ENCODE measurements around the gene MAP4K4.
A peak's percentile ranks its signal among the peaks of the same experiment; 100 is the strongest.
"Not testable (repeated sequence)": the region's sequence is repeated elsewhere in the genome, so short reads cannot be mapped to it uniquely, and the experiment has no call there.

MAP4K4 gene

DNA sequence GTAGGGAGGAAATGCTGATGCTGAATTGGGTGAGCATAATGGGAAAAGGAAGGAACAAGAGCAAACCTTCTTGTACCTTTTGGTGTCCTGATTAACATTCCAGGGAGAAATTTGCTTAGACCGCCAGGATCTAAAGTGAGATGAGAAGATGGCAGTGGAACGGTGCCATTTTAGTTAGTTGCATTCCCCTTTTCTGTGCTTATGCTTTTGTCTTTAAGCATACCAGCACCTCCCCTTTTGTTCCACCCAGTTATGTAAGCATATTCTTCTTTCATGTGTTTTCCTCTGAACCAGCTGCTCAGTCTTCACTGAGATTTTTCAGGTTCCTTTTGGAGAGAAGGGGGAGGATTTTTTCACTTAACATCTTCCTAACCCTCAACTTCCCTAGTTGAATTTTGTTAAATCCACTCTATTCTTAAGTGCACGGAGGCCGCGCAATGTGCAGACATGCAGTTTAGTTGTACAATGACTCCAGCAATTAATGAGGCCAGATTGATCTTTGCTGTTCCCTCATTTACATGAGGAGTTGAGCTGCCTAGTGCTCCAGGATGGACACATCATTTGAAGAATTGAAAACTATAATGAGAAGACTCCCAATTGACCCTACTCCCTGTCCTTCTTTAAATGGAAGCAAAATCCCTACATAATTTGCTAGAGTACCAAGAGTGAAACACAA lies 73.9 kb downstream of the MAP4K4 start:
- no peak for DNase-seq

DNA sequence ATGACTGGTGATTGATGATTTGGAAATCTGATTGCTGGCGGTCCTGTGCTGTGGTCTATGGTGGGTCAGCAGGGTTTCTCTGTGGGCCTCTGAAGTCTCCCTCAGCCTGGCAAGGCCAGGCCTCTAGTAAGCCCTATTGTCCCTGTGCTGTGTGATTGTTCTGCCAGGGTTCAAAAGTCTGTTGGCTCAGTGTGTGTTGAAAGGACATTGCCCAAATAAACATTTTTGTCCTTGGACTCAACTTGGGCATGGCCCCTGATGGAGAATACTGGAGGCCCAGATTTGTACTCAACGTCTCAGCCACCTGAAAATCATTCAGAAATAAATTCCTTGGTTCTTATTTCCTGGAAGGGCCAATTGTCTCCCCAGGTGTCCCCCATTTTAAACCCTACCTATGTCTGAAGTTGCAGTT lies 74.4 kb downstream of the MAP4K4 start:
- DNase-seq, result no peak

DNA sequence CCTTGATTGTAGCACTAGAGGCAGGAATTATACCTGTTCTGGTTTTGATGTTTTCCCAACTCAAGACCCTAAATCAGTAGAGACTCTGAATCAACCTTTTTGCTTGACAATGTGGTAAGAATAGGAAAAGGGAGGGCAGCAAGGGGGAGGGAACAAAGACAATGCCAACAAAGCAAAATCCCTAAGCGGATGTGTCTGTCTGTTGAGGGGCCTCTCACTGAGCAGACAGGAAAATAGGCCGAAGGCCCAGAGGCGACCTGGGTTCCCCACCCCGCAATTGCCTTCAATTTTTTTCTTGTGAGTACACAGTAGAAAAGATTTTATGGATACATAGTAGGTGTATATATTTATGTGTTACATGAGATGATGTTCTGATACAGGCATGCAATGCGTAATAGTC lies 75.6 kb downstream of the MAP4K4 start:
- no peak for DNase-seq

DNA sequence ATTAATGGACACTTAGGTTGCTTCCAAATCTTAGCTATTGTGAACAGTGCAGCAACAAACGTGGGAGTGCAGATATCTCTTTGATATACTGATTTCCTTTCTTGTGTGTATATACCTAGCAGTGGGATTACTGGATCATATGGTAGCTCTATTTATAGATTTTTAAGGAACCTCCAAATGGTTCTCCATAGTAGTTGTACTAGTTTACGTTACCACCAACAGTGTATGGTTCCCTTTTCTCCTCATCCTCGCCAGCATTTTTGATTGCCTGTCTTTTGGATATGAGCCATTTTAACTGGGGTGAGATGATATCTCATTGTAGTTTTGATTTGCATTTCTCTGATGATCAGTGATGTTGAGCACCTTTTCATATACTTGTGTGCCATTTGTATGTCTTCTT lies 76.5 kb downstream of the MAP4K4 start:
- DNase-seq, result not testable (repeated sequence)

DNA sequence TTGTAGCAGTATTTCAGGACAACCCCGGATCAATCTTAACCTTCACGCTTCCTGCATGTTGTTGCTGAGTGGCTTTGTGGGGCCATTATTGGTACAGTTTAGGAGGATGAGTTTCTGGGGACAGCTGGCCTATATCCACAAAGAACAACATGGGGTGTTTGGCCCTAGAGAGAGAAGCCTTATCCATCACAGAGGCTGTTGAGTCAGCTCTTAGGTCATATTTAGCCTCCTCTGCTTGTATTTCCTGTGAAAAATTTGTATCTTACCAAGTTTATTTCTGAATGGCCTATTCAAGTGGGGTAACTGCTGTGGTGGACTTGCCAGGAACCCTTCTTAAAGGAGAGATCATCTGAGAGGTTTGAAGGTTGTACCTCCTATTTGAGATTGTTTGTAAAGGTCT lies 77.6 kb downstream of the MAP4K4 start:
- DNase-seq, result no peak

DNA sequence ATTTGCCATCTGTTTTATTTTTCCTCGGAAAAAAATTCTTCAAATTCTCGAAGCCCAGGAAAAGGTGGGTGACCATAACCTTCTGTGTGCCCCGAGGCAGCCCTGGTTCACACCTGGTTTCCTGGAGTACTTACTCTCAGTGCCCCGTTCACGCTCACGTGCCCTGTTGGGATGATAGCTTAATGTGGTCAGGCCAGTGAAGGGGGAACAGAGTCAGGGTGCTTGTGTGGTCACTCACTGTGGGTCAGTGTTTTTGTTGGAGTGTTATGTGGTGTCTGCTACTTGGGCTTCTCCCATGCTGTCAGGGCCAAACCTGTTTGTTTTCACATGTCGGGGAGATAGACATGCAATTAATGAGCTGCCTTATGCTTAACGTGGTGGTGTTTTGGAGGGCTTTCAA lies 78.1 kb downstream of the MAP4K4 start:
- no peak for DNase-seq

DNA sequence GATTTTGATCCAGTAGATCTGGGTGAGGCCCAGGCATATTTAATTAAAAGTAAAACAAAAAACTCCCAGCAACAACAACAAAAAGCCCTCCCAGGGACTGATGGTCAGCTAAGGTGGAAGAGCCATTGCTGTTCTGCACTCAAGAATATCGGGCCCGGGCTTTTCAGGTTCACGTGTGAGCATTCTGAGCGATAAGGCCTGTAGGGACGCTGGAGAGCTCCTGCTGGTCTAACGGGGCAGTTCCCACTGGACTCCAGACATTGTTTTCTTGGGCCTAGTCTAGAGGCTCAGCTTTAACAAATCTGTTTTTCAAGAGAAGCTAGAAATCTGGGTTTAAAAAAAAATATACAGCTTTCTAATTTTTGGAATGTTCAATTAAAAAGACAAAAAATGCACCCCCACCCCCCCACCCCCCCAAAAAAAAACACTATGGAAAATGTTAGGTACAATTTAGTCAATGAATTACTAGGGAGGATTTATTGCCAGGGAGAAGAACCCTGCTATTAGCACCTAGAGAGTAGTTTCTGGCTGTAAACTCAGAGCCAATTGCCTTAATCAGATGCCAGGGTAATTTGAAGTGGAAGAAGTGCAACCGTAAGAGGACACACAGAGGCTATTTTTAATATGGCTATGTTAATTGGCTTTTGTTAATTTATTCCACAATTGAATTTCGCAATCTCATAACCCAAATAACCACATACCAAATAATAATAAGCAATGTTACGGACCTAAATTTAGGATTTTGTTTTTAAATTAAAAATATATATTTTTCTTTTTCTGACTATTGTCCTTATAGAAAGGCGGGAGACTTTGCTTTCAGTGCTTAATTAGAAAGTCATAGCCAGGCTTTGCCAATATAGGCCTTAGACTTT lies 78.9 kb downstream of the MAP4K4 start:
- DNase-seq, result no peak

DNA sequence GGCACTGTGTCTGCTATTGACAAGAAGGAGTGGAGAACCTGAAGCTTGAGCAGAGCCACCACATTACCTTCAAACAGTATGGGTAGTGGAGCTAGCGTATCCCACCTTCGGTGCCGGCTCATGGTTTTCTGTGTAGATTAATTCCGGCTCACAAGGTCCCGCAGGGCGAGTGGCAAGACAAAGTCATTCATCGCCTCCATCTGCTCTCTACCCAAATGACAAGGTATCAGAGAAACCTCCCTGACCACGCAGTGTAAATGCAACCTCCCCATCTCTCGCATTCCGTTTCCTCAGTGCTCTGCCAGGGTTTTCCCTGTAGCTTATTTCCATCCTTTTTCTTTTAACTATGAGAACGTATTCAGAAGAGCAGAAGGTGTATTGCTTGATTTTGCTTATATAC lies 79.8 kb downstream of the MAP4K4 start:
- DNase-seq, result no peak

DNA sequence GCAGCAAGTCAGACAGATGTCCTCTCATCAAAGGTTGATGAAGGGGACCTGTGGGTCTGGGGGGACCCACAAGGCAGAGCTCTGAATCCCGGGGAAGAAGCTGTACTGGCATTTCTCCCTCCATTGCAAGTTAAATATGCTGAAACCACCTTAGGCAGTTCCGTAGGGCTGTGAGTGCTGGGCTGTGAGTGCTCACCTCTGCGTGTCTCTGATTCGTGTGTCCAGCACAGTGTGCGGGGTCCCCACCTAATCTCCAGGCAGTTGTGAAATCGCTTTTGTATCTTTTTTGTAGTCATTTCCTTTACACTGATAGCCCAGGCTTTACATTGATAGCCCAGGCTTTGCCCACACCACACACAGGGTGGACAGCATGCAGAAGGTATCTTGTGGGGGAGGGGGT lies 80.6 kb downstream of the MAP4K4 start:
- no peak for DNase-seq

DNA sequence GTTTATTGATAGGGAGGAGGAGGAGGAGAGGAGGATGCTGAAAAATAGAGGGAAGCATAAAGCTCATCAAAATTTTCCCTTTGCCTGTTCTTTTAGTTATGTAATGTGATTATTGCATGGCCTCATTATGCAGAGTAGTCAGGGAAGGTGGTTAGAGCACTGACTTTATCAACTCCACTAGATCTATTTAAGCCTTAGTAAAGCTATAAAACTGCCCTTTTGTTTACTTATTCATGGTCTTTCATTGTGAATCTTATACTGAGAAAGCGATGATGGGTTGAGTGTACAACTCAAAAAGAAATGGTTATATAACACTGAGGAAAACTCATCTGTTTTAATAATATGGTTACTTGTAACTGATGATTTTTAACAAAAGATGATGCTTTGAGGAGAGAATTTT lies 81.7 kb downstream of the MAP4K4 start:
- DNase-seq, result no peak

DNA sequence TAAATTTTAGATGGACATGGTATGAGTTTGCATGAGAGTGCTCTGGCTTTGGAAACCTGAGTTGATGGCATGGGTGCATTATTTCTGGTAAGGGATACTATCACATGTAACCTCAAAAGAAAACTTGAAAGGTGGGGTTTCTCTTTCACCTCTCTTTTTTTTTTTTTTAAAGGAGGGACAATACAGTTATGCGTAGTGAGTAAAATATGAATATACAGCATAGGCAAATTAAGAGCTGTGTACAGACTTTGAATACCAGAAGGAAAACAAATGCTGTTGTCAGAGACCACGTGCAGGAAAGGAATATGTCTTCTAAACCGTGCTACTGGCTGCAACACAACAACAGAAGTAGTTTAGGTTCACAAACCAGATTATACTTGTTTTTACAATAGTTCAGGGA lies 82.1 kb downstream of the MAP4K4 start:
- DNase-seq, result no peak

DNA sequence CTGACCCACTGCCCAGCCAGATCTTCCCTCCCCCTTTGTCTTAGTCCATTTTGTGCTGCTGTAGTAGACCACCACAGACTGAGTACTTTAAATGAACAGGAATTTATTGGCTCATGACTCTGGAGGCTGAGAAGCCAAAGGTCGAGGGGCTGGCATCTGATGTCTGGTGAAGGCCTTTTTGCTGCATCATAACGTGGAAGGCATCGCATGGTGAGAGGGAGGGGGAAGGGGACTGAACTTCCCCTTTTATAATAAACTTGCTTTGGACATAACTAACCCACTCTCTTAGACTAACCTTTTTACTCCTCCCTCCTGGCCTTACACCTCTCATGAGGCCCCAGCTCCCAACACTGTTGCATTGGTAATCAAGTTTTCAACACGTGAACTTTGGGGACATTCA lies 83.8 kb downstream of the MAP4K4 start:
- DNase-seq, result no peak

DNA sequence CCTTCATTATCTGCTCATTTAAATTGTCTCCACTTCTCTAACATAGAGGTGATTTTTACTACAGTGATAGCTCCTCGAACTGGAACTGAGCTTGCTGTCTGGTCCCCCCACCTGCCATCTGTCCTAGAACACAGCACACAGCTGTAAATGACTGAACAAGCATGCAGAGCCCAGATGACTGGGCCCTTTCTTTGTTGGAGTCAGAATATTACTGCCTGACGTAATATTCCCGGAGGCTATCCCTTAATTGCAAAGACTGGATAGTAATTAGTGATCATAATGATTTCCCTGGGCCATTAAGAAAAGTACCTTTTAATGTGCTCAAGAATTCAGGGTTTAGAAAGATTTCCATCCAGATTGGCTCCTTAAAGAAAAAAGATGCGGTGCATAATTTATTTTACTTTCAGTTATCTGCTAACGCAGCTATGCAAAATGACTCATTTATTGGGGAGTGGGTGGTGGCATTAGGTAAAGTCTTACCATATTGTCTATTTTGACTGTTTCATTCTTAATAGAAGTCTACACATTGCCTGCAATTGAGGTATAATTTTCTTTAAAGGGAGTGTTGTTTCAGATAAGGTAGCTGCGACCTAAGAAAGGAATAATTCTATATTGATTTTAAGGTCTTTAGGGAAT lies 84.4 kb downstream of the MAP4K4 start:
- DNase-seq, result no peak

DNA sequence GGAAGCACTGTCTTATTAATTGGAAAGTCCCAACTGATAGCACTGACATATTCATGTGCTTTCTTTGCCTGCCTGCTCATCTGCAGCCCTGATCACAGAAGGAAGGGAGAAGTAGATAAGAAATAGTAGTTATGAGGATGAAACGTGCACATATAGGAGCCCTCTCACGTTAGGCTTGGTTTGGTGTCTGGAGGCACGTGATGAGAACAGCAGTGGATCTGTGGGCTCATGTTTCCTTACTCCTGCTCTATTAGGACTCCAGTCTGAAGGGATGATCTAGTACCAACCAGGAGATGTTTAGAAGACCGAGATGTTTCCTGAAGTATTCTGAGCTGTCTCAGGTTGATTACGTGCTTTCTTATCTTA lies 84.9 kb downstream of the MAP4K4 start:
- DNase-seq, result no peak

DNA sequence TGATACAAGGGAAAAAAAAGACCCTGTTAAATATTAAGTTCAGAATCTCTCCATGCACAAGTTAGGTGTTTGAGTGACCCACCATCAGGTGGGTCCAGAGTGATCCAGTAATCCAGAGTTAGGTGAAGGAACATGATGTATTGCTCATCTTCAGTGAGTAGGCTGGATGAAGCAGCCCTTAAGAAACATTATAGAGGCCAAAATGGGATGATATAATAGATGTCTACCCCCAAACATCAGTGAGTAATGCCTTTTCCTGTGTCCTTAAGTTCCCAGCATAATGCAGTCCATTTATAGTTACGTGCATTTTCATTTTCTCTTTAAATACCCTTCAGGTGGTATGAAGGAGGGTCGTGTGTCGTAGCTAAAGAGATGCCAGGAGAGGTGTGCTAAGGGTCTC lies 89.6 kb downstream of the MAP4K4 start:
- DNase-seq, result no peak

DNA sequence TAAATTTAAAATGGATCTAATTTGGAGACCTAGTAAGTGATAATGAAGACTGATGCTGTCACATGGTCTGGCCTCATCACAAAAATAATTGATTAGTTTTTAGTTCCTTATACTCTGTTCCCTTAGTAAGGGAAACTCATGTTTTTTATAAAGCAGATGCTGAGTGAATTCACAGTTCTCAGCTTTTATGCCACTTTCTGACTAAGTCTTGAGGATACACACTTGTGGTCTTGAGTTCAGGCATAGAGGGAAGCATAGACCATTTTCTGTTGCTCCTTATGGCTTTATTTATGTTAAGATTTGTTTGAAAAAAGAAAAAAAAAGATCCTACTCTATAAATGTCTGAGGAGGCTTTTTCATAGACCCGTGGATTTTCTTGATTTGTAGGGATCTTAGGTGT lies 91.1 kb downstream of the MAP4K4 start:
- no peak for DNase-seq

DNA sequence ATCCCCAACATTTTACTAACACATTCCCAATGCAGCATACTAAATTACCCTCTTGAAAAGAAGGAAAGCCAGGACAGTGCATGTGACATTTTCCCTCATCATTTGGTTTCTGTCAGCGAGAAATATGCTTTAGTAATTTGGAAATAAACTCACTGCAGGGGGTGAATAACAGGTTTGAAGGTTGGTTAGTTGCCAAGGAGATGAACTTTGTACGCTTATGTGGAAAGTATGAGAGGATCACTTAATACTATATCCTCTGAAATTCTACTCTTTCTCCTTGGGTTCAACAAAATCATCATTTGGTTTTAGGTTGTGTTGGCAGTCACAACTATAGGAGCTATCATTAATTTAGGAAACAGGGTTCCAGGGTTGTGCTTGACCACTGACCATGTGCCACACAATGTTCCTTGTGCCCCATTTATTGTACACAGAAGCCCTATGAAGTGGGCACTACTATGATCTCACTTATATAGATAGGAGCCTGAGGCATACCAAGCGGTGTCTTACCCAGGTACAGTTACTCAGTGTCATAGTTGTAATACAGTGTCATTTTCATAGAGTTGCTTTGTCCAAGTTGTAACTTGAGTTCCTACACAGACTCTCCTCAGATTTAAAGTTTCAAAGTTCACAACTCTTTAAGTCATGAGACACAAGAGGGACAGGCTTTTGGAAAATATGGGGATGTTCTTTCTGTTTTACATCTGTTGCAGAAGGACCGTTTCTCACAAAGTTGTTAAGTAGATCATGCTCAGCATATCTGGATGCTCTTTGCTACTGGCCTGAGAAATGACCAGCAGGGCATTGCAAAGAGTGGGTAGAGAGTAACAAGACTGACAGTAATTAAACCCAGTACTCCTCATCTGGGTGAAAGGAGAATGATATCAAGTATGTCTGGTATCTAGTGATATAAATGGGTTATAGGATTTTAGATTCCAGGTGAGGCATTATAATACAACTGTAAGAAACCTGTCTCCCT lies 91.8 kb downstream of the MAP4K4 start:
- no peak for DNase-seq

DNA sequence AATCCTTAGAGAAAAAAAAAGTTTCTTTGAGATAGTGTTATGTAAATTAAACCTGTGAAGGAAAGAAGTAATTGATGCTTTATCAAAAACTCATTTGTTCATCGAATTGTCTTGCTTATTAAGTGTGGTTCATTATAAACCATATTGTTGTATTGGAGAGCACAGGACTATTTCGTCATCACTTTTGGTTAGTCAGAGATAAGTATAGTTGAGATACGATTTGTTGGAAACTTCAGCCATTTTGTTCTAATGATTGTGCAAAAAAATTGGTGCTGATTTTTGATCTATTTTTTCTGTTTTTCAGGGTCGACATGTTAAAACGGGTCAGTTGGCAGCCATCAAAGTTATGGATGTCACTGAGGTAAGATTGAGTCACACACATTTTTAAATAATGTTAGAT lies 92.9 kb downstream of the MAP4K4 start:
- DNase-seq, result no peak

DNA sequence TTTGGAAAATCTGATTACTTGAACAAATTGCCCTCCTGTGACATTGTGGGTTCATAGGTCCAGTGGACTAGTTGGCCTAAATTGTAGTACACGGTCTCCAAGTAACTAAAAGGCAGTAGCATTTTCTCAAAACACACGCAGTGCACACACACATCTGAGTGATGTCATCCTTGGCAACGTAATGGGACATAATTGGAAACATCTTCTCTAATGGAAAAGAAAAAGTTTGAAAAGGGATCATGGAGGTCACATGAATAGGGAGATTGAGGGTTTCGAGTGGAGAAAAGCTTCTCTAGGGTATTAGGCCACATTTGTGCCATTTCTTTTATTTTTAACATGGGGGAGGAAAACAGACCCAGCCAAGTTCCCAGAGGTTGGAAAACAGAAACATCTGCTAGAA lies 93.3 kb downstream of the MAP4K4 start:
- DNase-seq, result no peak

DNA sequence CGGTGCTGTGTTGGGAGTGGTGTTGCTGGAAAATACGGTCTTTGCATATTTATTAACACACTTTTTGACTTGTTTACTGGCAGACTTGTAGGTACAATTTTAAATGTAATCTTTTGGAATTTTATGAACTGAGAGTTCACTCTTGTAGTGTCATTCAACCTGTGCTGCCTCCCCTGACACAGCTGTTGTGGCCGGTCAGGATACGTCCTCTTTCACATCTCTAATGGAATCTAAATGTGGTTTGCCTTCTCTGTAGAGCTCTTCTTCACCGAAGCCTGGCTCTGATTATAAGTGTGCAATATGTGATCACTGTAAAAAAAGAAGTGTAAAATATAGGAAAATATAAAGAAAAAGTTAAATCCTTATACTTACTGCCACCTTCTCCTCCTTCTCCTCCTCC lies 94.7 kb downstream of the MAP4K4 start:
- DNase-seq, result no peak

DNA sequence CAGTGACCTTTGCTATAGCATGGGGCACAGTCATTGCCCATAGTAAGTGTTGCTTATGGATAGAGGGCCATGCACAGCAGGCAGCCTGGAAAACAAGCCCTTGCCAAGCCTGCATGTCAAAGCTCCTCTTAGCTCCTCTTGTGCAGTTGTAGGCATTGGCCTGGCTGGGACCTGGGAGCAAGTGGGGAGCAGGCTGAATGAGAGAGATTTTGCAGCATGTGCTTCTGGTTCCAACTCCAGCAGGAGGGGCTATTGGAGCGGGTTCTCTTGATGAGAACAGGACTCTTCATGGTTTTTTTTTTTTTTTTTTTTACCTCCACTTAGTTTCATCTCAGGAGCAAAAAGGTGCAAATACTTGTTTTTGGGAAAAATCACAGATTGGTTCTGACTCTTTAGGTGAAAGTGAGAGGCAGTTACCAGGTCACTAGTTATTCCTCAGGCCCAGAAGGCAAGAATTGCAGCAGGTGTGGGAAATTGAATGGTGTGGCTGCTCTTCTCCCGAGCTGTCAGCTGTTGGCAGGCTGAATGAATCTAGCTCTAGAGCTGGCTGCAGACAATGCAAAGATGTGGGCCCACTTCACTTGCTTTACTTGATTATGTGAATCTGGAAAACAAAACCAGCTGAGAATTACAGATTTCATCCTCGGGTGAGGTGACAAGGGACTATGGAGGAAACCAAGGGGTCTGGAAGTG lies 95.9 kb downstream of the MAP4K4 start:
- peak; percentile 2 for DNase-seq

DNA sequence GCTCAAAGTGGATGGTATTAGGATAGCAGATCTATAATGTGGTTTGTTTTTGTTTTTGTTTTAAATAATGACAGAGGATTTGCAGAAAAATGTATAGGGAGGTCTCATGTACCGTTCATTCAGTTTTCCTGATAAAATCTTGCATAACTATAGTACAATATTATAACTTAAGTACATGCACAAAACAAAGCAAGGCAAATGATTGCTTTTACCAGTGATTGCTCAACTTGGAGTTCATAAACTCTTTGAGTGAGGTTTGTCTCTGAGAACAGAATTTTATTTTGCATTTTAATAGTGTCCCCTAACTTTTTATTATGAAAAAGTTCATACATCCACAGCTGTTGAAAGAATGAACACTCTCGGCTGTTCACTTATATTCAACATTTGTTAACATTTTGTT lies 96.6 kb downstream of the MAP4K4 start:
- DNase-seq, result no peak

Data from NCI-H2107 (cell line).